NCI-H226 (cell line): ENCODE data around the gene OGDH.
"Not testable (repeated sequence)": the region's sequence is repeated elsewhere in the genome, so short reads cannot be mapped to it uniquely, and the experiment has no call there.

Experiments used
- DNase-seq: peaks from one replicate; pipeline ENCODE4 v3.0.0-alpha.2; 2015

The OGDH gene

DNA sequence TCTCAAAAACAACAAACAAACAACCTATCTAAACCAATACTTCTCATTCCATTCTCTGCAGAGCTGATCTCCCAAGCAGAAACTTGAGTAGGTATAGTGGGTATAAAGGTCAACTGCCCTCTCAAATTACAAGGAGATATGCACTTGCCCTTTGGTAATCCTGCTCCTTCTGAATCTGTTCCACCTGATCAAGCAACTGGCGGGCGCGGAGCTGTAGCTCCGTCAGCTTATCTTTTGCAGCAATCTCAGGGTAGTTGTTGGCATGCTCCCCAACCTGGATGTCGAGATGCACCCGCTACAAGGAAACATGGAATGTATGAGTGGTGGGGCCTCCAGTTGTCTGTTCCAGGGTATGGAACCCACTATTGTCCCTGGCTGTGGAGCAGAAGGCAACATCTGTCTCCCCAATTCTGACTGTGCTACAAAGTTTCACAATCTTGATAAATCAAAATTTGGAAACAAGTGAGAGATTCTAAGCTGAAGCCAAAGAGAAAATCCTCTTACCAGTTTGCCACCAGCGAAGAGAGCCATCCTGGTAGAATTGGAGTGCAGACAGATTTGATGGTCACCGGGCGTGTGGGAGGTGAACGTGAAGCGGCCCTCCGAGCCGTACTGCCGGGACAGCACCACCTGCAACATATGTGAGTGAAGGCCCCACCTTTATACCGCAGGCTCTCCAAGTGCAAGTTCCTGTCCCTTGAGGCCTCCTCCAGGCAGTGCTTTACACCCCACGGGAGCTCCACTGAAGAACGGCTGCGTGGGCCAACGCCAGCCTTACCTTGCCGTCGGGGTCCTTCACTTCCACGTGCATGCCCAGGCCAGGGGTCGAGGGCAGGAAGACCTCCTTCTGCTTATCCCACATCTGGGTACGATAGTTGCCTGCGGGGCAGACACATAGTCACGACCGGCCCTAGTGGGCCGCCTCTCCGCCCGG is 25.2 kb upstream of the OGDH start:
- no peak for DNase-seq

DNA sequence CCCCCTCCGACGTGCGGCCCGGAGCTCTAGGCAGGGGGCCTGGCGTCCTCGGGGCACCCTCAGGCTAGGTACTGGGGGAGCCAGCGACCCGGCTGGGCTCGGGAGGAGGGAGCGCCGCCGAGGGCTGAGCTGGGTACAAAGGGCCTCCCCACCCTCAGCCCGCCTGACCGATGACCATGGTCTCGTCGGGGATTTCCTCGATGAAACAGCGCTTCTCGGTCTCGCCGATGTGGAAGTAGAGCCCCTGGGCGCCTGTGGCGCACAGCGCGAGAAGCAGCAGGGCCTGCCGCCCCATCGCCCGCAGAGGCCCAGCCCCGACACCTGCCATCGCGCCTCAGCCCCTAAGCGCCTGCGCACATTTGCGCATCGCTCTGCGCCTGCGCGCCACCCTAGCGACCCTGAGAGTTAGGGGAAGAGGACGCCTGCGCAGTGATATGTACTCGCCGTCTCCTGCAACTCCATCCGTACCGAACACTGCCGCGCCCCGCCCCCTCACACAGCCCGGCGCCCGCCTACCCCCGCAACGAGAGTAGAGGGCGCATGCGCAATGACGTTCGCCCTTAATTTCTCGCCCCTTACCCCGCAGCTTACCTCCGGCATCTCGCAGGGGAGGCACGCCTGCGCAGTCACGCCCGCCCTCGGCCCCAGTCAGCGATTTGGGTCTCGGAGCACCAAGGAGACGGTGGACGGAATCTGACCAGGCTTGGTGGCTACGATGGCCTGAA is 24.4 kb upstream of the OGDH start, which contains the start of gene TMED4:
Gene TMED4 (minus strand): TSS at position 353 of the 725 bp plus-strand sequence. CDS start 25 bp downstream, at position 328.
- peak; percentile 97 for DNase-seq

DNA sequence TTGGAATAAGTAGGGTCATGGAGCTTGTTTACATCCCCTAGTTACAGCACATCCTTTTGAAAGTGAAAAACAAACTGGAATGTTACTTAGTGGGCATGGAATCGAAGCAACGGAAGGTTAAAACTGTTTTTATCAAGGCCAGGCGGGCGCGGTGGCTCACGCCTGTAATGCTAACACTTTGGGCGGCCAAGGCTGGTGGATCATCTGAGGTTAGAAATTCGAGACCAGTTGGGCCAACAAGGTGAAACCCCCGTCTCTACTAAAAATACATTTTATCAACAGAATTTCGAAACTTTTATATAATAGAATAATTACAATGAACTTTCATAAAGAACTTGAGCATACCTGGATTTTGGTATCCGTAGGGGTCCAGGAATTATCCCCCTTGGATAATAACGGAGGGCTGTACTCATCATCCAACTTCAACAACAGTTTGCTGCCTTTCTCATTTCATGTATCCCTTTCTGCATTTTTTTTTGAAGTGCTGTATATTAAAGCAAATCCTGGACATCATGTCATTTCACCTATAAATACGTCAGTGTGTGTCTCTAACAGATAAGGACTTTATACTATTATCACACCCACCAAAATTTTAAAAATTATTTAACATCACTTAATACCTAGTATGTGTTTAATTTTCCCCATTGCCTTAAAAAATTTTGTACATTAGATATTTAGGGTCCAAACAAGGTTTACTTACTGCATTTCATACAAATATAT is 23.1 kb upstream of the OGDH start:
- DNase-seq: no peak

DNA sequence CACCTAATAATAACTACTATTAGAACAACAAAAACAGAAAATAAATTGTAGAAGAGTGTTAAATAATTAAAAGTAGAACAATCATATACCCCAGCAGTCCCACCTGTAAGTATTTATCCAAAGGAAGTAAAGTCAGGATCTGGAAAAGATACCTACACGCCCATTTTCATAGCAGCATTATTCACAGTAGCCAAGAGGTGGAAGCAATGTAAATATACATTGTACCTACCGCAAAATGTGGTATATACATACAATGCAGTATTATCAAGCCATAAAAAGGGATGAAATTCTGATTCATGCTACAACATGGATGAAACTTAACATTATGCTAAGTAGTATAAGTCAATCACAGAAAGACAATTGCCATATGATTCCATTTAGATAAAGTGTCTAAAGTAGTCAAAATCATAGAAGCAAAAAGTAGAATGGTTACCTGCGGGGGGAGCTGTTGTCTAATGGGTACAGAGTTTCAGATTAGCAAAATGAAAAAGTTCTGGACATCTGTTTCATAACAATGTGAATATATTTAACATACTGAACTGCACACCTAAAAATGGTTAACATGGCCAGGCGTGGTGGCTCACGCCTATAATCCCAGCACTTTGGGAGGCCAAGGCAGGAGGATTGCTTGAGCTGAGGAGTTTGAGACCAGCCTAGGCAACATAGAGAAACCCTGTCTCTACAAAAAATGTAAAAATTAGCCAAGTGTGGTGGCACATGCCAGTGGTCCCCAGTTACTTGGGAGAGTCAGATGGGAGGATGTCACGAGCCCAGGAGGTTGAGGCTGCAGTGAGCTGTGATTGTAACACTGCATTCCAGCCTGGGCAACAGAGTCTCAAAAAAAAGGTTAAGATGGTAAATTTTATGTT is 18.4 kb upstream of the OGDH start:
- no peak for DNase-seq

DNA sequence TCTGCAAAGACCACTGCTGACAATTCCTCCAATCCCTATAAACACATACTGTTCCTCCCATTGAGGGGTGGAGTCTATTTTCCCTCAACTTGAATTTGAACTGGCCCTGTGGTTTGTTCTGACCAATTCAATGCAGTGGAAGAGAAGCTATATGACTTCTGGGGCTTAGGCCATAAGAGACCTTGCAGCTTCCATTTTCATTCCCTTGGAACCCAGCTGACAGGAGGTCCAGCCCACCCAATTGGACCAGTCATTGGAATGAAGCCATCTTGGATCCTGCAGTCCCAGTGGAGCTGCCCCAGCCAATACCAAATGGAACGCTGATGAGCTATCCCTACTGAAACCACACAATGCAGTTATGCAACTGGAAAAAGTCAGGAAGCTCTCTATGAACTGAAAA is 15.5 kb upstream of the OGDH start:
- DNase-seq: no peak

DNA sequence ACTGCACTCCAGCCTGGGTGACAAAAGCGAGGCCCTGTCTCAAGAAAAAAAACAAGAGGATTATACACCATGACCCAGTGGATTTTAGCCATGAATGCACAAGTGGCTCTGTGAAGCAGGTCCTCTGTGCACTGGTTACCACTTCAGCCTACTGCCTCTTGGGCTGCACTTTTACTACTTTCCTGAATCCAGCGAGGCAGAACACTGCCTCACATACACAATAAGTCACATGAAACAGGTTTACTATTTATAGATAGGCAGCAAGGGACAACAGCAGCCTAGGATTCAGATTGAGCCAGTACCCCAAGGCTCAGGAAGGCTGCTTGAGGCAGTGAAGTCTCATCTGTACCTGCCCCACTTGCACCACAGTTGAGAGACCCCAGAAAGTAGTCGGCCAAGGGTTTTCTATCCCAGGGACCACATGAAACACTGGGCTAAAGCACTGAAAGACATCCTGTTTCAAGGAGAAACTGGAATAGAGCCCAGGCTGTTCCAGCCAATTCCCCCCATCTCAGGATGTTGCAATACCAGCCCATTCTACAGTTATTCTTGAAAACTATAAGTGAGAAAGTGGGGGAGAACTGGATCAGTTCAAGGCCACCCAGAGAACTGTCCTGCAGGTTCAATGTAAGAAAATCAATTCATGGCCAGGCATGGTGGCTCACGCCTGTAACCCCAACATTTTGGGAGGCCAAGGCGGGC is 10.3 kb upstream of the OGDH start:
- no peak for DNase-seq

DNA sequence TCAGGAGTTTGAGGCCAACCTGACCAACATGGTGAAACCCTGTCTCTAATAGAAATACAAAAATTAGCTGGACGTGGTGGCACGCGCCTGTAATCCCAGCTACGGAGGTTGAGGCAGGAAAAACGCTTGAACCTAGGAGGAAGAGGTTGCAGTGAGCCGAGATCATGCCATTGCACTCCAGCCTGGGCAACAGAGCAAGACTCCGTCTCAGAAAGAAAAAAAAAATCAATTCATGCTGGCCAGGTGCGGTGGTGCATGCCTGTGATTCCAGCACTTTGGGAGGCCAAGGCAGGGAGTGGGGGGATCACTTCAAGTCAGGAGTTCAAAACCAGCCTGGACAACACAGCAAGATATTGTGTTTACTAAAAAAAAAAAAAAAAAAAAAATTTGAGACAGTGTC is 9.2 kb upstream of the OGDH start:
- not testable (repeated sequence) for DNase-seq

DNA sequence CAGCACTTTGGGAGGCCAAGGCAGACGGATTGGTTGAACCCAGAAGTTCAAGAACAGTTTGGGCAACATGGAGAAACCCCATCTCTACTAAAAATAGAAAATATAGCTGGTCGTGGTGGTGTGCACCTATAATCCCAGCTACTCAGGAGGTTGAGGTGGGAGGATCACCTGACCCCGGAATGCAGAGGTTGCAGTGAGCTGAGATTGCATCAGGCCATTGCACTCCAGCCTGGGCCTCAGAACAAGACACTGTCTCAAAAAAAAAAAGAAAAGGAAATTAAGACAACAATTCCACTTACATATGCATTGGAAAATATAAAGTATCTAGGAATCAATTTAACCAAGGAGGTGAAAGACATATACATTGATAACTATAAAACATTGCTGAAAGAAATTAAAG is 7.2 kb upstream of the OGDH start:
- no peak for DNase-seq

DNA sequence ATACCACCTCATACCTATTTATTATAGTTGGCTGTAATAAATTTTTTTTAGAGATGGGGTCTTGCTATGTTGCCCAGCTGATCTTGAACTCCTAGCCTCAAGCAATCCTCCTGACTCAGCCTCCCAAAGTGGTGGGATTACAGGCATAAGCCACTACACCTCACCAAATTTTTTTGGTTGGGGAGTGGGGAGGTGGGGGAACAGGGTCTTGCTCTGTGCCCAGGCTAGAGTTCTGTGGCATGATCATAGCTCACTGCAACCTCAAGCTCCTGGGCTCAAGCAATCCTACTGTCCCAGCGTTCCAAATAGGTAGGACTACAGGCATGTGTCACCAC is 3.9 kb upstream of the OGDH start:
- DNase-seq: no peak

DNA sequence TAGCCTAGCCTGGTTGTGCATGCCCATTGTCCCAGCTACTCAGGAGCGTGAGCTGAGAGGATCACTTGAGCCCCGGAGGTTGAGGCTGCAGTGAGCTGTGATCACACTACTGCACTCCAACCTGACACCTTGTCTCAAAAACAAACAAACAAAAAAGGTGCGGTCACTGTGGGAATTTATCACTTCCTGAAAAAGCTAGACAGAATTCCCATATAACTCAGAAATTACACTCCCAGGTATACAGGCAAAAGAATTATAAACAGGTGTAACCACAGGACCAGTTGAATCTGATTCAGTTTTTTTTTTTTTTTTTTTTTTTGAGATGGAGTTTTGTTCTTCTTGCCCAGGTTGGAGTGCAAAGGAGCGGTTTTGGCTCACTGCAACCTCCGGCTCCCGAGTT is 3.2 kb upstream of the OGDH start:
- DNase-seq: no peak

DNA sequence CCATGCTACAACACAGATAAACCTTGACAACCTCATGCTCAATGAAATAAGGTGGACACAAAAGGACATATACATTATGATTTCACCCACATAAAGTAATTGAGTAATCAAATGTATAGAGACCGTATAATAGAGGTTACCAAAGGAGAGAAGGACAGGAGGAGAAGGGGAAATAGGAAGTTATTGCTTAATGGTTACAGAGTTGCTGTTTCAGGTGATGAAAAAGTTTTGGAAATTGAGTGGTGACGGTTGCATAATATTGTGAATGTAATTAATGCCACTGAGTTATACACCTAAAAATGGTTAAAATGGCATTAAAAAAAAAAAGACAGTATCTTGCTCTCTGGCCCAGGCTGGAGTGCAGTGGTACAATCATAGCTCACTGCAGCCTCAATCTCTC is 1.5 kb upstream of the OGDH start:
- no peak for DNase-seq

DNA sequence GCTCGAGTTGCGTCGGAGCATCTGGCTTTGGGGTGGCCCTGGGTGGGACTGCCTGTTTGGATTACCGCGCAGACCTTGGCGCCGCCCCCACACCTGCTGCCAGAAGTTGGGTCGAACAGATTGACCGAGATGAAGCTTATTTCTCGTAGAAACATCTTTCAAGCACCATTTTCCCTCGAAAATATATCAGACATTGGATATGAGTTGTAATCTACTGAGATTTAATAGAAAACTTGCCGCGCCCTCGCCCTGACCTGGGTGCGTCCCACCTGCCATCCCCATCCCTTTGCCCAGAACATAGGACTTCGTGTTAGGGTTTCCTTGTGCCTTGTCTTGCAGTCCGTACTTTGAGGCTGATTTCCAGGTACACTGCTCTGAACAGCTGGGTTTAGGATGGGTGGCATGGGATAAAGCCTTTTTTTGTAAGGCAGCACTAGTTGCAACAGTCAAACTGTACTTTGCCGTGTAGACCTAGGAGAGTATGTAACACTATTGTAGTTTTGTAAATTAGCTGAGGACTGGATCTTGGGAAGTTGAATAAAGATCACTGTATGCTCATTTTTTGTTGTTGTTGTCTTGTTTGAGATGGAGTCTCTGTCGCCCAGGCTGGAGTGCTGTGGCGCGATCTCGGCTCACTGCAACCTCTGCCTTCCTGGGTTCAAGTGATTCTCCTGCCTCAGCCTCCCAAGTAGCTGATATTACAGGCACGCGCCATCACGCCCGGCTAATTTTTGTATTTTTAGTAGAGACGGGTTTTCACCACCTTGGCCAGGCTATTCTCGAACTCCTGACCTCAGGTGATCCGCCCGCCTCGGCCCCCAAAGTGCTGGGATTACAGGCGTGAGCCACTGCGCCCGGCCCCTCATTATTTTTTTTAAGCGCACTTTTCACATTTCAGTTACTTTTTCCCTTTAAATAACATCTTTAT is 978 bp downstream of the OGDH start:
- DNase-seq: no peak

DNA sequence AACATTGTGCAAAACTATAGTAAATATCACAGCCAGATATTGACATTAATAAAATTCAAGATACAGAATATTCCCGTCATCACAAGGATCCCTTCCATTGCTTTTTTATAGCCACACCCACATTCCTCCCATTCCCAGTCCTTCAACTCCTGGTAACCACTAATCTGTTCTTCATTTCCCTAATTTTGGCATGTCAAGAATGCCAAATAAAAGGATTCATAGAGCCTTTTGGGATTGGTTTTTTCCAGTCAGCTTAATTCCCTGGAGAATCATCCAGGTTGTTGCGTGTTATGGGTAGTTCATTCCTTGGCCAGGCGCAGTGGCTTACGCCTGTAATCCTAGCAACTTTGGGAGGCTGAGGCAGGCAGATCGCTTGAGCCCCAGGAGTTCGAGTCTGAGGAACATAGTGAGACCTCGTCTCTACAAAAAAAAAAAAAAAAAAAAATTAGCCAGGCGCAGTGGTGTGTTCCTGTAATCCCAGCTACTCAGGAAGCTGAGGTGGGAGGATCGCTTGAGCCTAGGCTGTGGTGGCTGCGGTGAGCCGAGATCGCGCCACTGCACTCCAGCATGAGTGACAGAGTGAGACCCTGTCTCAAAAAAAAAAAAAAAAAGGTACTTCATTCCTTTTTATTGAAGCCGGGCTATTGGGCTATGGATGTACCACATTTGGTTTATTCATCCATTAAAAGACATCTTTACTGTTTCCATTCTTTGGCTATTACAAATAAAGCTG is 2.7 kb downstream of the OGDH start:
- peak; percentile 80 for DNase-seq

DNA sequence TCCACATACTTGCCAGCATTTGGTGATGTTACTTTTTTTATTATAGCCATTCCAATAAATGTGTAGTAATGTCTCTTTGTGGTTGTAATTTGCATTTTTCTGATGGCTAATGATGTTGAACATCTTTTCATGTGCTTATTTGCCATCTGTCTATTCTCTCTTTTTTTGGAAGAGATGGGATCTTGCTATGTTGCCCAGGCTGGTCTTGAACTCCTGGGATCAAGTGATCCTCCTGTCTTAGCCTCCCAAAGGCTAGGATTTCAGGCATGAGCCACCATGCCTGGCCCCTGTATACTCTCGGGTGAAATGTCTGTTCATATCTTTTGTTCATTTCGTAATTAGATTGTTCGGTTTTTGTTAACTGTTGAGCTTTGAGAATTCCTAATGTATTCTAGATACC is 3.4 kb downstream of the OGDH start:
- no peak for DNase-seq

DNA sequence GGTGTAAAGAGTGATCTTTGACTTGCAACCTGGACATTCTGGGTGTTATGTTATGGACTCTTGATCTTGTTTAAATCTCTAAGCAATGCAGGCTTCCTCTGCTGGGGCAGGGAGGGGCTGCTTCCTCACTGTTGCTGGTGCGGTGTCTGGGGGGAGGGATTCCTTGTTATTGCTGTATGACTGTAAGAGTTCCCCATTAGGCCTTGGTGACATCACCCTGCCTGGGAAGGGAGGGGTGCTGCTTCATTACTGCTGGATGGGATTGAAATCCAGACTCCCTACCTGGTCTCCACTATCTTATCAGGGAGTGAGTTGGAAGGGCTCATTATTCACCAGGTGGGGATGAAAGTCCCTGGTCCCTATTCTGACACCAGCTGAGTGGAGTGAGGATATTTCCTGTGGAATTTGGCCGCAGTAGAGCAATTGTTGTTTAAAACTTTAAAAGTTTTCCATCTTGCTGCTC is 8.8 kb downstream of the OGDH start:
- peak; percentile 43 for DNase-seq

DNA sequence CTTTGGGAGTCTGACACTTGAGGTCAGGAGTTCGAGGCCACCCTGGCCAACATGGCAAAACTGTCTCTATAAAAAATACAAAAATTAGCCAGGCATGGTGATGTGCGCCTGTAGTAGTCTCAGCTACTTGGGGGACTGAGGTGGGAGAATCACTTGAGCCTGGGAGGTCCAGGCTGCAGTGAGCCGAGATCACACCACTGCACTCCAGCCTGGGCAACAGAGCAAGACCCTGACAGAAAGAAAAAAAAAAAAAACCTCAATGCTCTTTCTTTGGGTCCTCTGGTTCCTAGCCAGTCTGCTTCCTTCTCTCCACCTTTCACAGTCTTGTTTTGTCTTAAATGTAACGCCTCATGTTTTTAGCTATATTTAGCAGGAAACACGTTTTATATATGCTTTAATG is 9.4 kb downstream of the OGDH start:
- DNase-seq: no peak

DNA sequence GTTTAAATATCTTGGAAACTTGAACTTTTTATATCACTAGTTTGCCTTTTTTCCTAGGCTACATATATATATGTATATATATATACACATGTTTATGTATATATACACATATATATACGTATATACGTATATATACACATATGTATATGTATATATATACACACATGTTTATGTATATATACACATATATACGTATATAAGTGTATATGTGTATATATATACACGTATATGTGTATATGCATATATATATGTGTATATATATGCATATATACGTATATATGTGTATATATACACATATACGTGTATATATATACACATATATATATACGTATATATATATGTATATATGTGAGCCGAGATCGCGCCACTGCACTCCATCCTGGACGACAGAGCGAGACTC is 10.1 kb downstream of the OGDH start:
- DNase-seq: no peak

DNA sequence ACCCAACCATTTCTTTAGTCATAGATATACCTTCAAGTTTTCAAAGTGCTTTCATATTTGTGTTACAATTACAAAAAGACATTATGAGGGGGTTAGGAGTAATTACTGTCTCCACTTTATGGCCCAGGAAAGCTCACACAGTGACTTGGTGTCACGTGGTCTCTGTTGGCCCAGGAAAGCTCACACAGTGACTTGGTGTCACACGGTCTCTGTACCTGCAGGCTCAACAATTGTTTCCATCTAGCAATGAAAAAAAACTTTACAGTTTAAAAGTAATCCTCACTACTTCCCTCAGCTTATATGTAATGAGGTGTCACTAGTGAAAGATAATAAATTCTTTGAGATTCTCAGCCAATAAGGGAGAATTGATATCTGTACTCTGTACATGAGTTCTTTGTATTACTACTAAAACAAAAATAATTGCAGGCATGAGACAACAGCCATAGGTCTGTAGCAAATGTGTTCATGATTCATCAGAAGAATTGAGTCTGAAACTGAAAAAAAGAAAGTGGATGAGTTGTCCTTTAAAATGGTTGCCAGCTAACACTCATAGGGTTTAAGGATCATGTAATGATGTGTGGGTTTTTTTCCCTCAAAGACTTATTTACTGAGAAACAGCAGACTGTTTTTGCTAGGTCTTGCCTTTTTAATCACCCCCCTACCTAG is 10.9 kb downstream of the OGDH start:
- DNase-seq: no peak

DNA sequence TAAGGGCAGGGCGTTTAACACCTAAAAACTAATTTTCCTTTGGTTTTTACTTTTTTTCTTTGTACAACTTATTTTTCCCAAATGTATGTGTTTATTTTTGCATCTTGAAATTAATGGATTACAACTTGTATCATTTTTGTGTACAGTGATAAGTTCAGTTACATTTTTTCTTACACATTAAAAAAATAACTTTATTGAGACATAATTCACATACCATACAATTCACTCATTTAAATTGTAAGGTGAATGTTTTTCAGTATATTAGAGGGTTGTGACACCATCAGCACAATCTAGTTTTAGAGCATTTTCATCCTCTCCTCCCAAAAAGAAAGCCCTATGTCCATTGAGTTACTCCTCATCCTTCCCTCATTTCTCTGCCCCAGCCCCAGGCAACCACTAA is 11.6 kb downstream of the OGDH start:
- no peak for DNase-seq
